GM19395 (cell line): ENCODE data around the gene STAM.
A peak's percentile ranks its signal among the peaks of the same experiment; 100 is the strongest.
"Not testable (repeated sequence)": the region's sequence is repeated elsewhere in the genome, so short reads cannot be mapped to it uniquely, and the experiment has no call there.

Experiments used
- ATAC-seq: cut with Tn5 transposase; IDR thresholded peaks from one replicate; pipeline ENCODE4 v1.9.1; 2021; ENCODE audit warnings: mild to moderate bottlenecking, moderate library complexity; ENCODE audit not compliant: unreplicated experiment

Gene STAM

GRCh38 chr10:17722317-17723014, 78.5 kb downstream of the STAM start:
- not testable (repeated sequence) for ATAC-seq

GRCh38 chr10:17725703-17726102, 81.8 kb downstream of the STAM start:
- ATAC-seq, result no peak

GRCh38 chr10:17729630-17730029, 85.7 kb downstream of the STAM start:
- no peak for ATAC-seq

- ATAC-seq, result no peak
Measured at GRCh38 chr10:17730667-17731066, 86.7 kb downstream of the STAM start.

GRCh38 chr10:17731331-17732020, 87.5 kb downstream of the STAM start:
- no peak for ATAC-seq

GRCh38 chr10:17733620-17734019, 89.7 kb downstream of the STAM start:
- no peak for ATAC-seq

- ATAC-seq, result no peak
Measured at GRCh38 chr10:17734432-17735080, 90.6 kb downstream of the STAM start.

- no peak for ATAC-seq
Measured at GRCh38 chr10:17735166-17735941, 91.4 kb downstream of the STAM start.

GRCh38 chr10:17736223-17736622, 92.3 kb downstream of the STAM start:
- ATAC-seq, result no peak

GRCh38 chr10:17737027-17737965, 93.3 kb downstream of the STAM start:
- no peak for ATAC-seq

- ATAC-seq, result no peak
Measured at GRCh38 chr10:17740668-17741067, 96.7 kb downstream of the STAM start.

- no peak for ATAC-seq
Measured at GRCh38 chr10:17742918-17743317, 99.0 kb downstream of the STAM start.

GRCh38 chr10:17743437-17743836, 99.5 kb downstream of the STAM start:
- ATAC-seq, result no peak

GRCh38 chr10:17744341-17744861, 100.5 kb downstream of the STAM start:
- ATAC-seq, result no peak

- no peak for ATAC-seq
Measured at GRCh38 chr10:17747883-17748550, 104.1 kb downstream of the STAM start.

GRCh38 chr10:17749890-17750289, 105.9 kb downstream of the STAM start:
- no peak for ATAC-seq

GRCh38 chr10:17751781-17752445, 108.0 kb downstream of the STAM start, which contains the start of gene TMEM236:
Gene TMEM236, plus strand, starts transcription at chr10:17752201. Its CDS starts 95 bp downstream, at chr10:17752296.
- no peak for ATAC-seq

- peak; percentile 95 for ATAC-seq
Measured at GRCh38 chr10:17756557-17757217, 112.7 kb downstream of the STAM start.
